Bronchial epithelial cell (primary cell): Measurements from ENCODE around the gene DHDDS. TPM values are rescaled to one million over a fixed set of nuclear protein-coding genes. Genes with fewer than 3 reads are reported as not detected.

Experiments
- DNase-seq: peaks from one replicate; pipeline ENCODE4 v3.0.0-alpha.2; 2010; ENCODE audit warnings: low read depth
- FAIRE-seq: peaks from 2 replicates; lab custom pipeline; 2011; peaks lifted over from hg19 to GRCh38; lab: Jason Lieb, UNC
- H3K27me3 ChIP-seq: 2 replicates; pipeline ENCODE4 v1.5.1; 2011; ENCODE audit warnings: low read length; ENCODE audit not compliant: control insufficient read depth, insufficient read depth
- H3K36me3 ChIP-seq: 2 replicates; pipeline ENCODE4 v1.5.1; 2011; ENCODE audit warnings: low read length; ENCODE audit not compliant: control insufficient read depth, insufficient read depth
- H3K4me3 ChIP-seq: 2 replicates; pipeline ENCODE4 v1.5.1; 2011; ENCODE audit warnings: mild to moderate bottlenecking, low read depth, low read length, control low read depth
- total RNA-seq: library from RNA; depleted of rRNA; stranded (reverse); fragments of >200 nt; gene quantifications from 2 replicates; pipeline ENCODE4 v1.2.1, GENCODE V29; 2014
- TF ChIP-seq, protein P1 (sequence below): IDR thresholded peaks from 2 replicates; pipeline ENCODE4 v1.5.1; 2011; ENCODE audit warnings: mild to moderate bottlenecking, moderate library complexity, low read length, control low read depth, inconsistent platforms; ENCODE audit not compliant: insufficient read depth, severe bottlenecking

Gene DHDDS
- total RNA-seq, 1 donor from 2014 or later = 55.3 TPM

DNA sequence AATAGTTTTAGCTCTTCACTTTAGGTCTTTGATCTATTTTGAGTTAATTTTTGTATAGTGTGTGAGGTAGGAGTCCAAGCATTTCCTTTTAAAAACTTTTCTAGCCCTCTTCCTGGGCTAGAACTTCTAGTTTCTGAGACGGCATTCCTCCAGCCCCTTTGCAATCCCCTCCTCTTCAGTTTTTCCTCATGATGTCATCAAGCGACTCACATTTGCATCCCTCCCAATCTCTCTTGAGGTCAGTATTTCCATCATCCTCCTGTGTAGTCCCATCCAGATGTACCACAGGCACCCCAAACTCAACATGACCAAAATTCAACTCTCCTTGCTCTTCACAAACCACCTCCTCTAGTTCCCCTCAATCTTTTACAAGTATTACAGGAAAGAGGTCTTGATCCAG, 50.8 kb downstream of the DHDDS start:
- Histone ChIP-seq H3K4me3 (no peak overlapping the region), H3K27me3 (no peaks in the 10 kb centered on the region), H3K36me3 (no peaks in the 10 kb centered on the region)
- TF ChIP-seq, protein P1, sequence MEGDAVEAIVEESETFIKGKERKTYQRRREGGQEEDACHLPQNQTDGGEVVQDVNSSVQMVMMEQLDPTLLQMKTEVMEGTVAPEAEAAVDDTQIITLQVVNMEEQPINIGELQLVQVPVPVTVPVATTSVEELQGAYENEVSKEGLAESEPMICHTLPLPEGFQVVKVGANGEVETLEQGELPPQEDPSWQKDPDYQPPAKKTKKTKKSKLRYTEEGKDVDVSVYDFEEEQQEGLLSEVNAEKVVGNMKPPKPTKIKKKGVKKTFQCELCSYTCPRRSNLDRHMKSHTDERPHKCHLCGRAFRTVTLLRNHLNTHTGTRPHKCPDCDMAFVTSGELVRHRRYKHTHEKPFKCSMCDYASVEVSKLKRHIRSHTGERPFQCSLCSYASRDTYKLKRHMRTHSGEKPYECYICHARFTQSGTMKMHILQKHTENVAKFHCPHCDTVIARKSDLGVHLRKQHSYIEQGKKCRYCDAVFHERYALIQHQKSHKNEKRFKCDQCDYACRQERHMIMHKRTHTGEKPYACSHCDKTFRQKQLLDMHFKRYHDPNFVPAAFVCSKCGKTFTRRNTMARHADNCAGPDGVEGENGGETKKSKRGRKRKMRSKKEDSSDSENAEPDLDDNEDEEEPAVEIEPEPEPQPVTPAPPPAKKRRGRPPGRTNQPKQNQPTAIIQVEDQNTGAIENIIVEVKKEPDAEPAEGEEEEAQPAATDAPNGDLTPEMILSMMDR = no peak
- DNase-seq (peak; percentile 7), FAIRE-seq (no peak)

DNA sequence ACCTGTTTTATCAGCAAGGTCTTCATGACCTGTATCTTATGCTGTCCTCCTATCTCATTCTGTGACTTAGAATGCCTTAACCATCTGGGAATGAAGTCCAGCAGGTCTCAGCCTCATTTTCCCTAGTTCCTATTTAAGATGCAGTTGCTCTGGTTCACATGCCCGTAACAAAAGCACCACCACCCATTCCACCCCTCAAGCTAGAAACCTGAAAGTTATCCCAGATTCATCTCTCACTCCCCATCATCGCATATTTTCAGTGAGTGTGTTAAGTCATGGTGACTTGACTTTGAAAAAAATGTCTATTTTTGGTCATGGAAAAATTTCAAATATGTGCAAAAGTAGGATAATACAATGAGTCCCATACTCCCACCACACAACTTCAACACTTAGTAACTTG, 51.9 kb downstream of the DHDDS start:
- FAIRE-seq = no peak
- Histone ChIP-seq H3K4me3 (no peak overlapping the region), H3K36me3 (no peaks in the 10 kb centered on the region), H3K27me3 (no peaks in the 10 kb centered on the region)
- no peak for DNase-seq
- TF ChIP-seq, protein P1 = no peak

DNA sequence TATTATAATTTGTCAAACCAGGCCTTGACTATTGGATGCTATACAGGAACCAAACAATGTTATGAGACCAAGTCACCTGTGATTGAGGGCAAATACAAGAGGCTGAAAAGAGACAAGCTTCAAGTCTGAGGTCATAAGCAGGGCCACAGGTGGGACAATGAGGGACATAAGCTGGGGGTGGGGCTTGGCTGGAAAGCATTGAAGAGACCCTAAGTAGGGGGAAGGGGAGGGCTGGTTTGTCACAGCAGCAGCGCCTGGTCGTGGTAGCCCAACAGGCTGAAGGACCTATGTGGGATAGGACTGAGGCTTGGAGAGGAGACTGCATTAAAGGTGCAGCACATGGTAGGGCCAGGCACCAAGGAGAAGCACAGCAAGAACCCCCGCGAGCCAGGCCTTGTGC, 58.0 kb downstream of the DHDDS start:
- Histone ChIP-seq H3K4me3 (no peak overlapping the region), H3K27me3 (no peaks in the 10 kb centered on the region), H3K36me3 (no peaks in the 10 kb centered on the region)
- TF ChIP-seq, protein P1 = no peak
- FAIRE-seq (no peak), DNase-seq (no peak)

DNA sequence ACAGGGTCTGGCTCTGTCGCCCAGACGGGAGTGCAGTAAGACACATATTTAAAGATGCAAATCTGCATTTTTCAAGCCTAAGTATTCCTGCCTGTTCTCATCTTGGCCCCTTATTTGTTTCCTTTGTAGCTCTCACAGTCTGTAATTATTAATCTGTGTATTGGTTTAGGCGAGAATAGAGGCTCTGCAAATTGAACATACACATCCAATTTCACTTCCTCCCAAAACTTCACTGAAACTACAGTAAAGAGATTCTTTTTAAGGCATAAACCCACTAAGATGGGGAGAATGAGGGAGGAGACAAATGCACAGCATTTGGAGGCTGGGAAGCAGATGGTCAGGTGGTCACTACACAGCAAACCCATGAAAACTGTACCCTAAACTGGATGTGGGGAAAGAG, 61.1 kb downstream of the DHDDS start:
- DNase-seq = no peak
- H3K27me3 ChIP-seq = no peaks in the 10 kb centered on the region
- no peak overlapping the region for H3K4me3 ChIP-seq
- TF ChIP-seq, protein P1 = no peak
- H3K36me3 ChIP-seq = no peaks in the 10 kb centered on the region
- no peak for FAIRE-seq

DNA sequence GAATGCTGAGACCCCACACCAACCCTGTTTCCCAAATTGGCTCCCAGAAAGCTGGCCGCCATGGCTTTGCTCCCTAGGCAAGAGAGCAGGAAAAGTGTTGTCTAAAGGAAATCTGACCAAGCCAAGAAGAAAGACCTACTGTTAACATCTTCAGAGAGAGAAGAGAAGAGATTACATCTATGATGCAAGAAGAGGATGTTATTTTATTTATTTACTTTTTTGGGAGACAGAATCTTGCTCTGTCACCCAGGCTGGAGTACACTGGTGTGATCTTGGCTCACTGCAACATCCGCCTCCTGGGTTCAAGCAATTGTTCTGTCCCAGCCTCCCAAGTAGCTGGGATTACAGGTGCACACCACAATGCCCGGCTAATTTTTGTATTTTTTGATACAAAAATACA, 61.8 kb downstream of the DHDDS start:
- TF ChIP-seq, protein P1 = no peak
- FAIRE-seq = no peak
- DNase-seq = no peak
- Histone ChIP-seq H3K4me3 (no peak overlapping the region), H3K27me3 (no peaks in the 10 kb centered on the region), H3K36me3 (no peaks in the 10 kb centered on the region)

DNA sequence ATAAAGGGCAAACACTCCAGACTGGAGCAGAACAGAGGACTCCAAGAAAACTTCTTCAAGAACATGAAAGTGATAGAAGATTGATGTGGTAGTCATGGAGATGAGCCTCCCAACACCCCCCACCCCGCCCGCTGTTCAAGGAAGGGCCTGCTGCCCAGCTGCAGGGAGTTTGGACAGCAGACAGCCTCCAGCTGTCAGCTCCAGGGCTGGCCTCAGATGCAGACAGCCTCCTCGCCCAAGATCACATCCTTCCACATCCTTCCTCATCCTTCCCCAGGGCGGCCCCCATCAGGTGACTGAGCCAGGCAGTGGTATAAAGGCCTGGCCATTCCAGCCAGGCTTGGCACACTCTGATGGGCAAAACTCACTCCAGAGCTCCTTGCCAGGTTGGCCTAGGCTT, 64.7 kb downstream of the DHDDS start:
- TF ChIP-seq, protein P1 = no peak
- DNase-seq (no peak), FAIRE-seq (no peak)
- H3K4me3 ChIP-seq = no peak overlapping the region
- no peaks in the 10 kb centered on the region for H3K36me3 ChIP-seq
- no peaks in the 10 kb centered on the region for H3K27me3 ChIP-seq
